Gastrocnemius medialis (tissue), 4 donors: ENCODE data around the gene RFPL2. TPM values are rescaled to one million over a fixed set of nuclear protein-coding genes. Genes with fewer than 3 reads are reported as not detected.

Experiments
- ATAC-seq, 2 donors: fragments of 150-250 bp; one replicate each; pipeline ENCODE4 v1.9.1; 2016
- DNase-seq, 2 donors: peaks; one replicate each; pipeline ENCODE4 v3.0.0-alpha.2; 2019
- H3K27ac ChIP-seq, 4 donors: fragments of 200-600 bp; sonication (generic); 1 replicate in 1 of 4; 2 replicates in 3 of 4; pipeline ENCODE4 v1.5.1; 2016 to 2018; ENCODE audit warnings: mild to moderate bottlenecking in 2 of 4, moderate library complexity in 1 of 4
- H3K27me3 ChIP-seq, 3 donors: fragments of 200-600 bp; sonication (generic) in 2 of 3; 1 replicate in 1 of 3; 2 replicates in 2 of 3; pipeline versions ENCODE4 v1.5.1 to v1.6.0; 2016 to 2019; ENCODE audit warnings: mild to moderate bottlenecking in 1 of 3, moderate library complexity in 1 of 3
- H3K36me3 ChIP-seq, 2 donors: fragments of 200-600 bp; sonication (generic) in 1 of 2; one replicate each; pipeline ENCODE4 v1.5.1; 2017 to 2018
- H3K4me1 ChIP-seq, 2 donors: fragments of 200-600 bp; sonication (generic) in 1 of 2; one replicate each; pipeline ENCODE4 v1.5.1; 2016 to 2017; ENCODE audit warnings: mild to moderate bottlenecking in 2 of 2
- H3K4me3 ChIP-seq, 4 donors: fragments of 200-600 bp; sonication (generic) in 3 of 4; 1 replicate in 1 of 4; 2 replicates in 3 of 4; pipeline ENCODE4 v1.5.1; 2016 to 2019; ENCODE audit warnings: mild to moderate bottlenecking in 2 of 4
- H3K9me3 ChIP-seq, 3 donors: fragments of 200-600 bp; sonication (generic) in 2 of 3; 1 replicate in 1 of 3; 2 replicates in 2 of 3; pipeline ENCODE4 v1.5.1; 2016 to 2019
- POLR2A ChIP-seq, 2 donors: fragments of 450-650 bp; IDR thresholded peaks; one replicate each; pipeline ENCODE4 v1.6.1; 2017; ENCODE audit warnings: antibody characterized with exemption in 2 of 2, mild to moderate bottlenecking in 2 of 2, moderate library complexity in 2 of 2
- in situ Hi-C, 4 donors: fragments of 200-750 bp; cut with MboI; loops; one replicate each; pipeline versions ENCODE4 v1.15.0 to v1.8.0; 2017; ENCODE audit warnings: low sequenced_read_pairs in 4 of 4
- intact Hi-C: fragments of 100-400 bp; cut with DNase I; formaldehyde crosslinking; loops from one replicate; pipeline ENCODE4 v1.15.1; 2023; ENCODE audit warnings: low total_unique reads
- total RNA-seq, 4 donors: library from RNA; depleted of rRNA; stranded (reverse); fragments of >200 nt; gene quantifications; one replicate each; pipeline versions ENCODE4 v1.1.0 to v1.2.3, GENCODE V29; 2016
- TF ChIP-seq, protein P1 (sequence below), 5 experiments: fragments of 450-650 bp in 3 of 5; fragments of 200-600 bp in 2 of 5; sonication (generic) in 2 of 5; IDR thresholded peaks in 4 of 5; conservative IDR thresholded peaks in 1 of 5; 1 replicate in 4 of 5; 2 replicates in 1 of 5; pipeline ENCODE4 v1.5.1; 2016 to 2019; ENCODE audit warnings: antibody characterized with exemption in 5 of 5, mild to moderate bottlenecking in 3 of 5, moderate library complexity in 3 of 5

Gene RFPL2
- total RNA-seq, 4 donors from 2014 or later: not detected

DNA sequence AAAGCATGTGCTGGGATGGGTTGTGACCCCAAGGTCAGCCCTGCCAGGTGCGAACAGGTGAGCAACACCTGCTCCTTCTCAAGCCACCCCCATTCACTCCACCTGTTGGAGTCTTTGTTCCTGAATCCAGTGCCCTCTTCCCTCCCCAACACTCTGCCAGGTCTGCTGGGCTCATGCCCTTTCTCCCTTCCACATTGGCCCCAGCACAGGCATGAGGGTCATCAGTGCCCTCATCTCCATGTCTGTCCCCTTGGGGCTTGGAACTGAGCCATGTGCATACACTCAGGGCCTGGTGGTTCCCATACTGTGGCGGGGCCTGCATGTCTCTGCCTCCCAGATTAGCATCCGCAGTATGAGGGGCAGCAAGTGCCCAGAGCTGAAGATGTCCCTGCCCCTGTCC lies 19.1 kb downstream of the RFPL2 start:
- no peaks in the 10 kb centered on the region for H3K4me1 ChIP-seq
- no peak overlapping the region for H3K4me3 ChIP-seq
- no peak overlapping the region for H3K27ac ChIP-seq
- no peaks in the 10 kb centered on the region for H3K9me3 ChIP-seq
- H3K27me3 ChIP-seq: no peaks in the 10 kb centered on the region
- intact Hi-C loops: no loop called here
- H3K36me3 ChIP-seq: no peaks in the 10 kb centered on the region
- no peak for ATAC-seq
- DNase-seq: no peak
- TF ChIP-seq, protein P1, sequence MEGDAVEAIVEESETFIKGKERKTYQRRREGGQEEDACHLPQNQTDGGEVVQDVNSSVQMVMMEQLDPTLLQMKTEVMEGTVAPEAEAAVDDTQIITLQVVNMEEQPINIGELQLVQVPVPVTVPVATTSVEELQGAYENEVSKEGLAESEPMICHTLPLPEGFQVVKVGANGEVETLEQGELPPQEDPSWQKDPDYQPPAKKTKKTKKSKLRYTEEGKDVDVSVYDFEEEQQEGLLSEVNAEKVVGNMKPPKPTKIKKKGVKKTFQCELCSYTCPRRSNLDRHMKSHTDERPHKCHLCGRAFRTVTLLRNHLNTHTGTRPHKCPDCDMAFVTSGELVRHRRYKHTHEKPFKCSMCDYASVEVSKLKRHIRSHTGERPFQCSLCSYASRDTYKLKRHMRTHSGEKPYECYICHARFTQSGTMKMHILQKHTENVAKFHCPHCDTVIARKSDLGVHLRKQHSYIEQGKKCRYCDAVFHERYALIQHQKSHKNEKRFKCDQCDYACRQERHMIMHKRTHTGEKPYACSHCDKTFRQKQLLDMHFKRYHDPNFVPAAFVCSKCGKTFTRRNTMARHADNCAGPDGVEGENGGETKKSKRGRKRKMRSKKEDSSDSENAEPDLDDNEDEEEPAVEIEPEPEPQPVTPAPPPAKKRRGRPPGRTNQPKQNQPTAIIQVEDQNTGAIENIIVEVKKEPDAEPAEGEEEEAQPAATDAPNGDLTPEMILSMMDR (IDR thresholded peaks at IDR 0.05 in 4 of 5, conservative IDR thresholded peaks at IDR 0.05 in 1 of 5): no peak
- no peak for TF ChIP-seq POLR2A (IDR thresholded peaks at IDR 0.05)
- in situ Hi-C loops: no loop called here

DNA sequence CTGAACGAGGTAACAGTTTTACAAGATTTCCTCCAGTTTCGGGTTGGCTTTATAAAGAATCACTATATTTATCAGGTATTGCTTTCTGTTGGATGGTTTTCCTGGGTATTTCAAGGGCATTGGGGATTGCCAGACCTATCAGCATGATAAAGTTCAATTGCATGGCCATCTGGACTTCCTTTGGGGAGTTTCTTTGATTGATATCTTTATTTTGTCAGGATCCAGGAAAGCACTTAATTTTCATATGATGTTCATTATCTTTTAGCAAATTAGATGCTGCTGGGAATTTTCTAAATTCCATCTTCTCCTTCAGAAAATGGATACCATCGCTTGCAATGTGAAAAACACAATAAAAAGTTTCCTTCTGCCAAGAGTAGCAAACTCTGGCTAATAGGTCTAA lies 21.2 kb downstream of the RFPL2 start:
- peaks cover 0 to under 1% (median 0%) of the 10 kb centered on the region in 3 donors for H3K27me3 ChIP-seq
- no peak overlapping the region for H3K4me3 ChIP-seq
- no peaks in the 10 kb centered on the region for H3K4me1 ChIP-seq
- intact Hi-C loops (no loop called here), in situ Hi-C loops (no loop called here)
- TF ChIP-seq POLR2A (IDR thresholded peaks at IDR 0.05): no peak
- TF ChIP-seq, protein P1 (IDR thresholded peaks at IDR 0.05 in 4 of 5, conservative IDR thresholded peaks at IDR 0.05 in 1 of 5): no peak
- no peaks in the 10 kb centered on the region for H3K36me3 ChIP-seq
- no peak overlapping the region for H3K27ac ChIP-seq
- ATAC-seq: no peak
- no peaks in the 10 kb centered on the region for H3K9me3 ChIP-seq
- no peak for DNase-seq

DNA sequence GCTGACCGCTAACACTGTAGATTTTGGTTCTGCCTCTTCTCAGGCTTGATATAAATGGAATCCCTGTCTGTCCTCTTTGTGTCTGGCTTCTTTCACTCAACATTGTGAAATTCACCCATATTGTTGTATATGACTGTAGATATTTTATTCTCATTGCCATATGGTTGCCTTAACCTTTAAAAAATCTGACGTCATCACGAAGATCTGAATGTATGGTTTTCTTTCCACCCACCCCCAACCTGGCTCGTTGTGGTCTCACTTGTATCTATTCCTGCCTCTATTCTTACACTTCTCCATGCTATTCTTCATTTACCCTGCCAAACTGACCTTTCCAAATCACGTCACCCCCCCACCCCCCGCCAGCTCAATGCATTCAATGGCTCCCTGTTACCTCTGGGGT lies 23.8 kb downstream of the RFPL2 start:
- Histone ChIP-seq H3K27me3 (peaks cover 7 to 15% (median 14%) of the 10 kb centered on the region in 3 donors), H3K4me3 (no peak overlapping the region), H3K9me3 (no peaks in the 10 kb centered on the region), H3K4me1 (no peaks in the 10 kb centered on the region), H3K27ac (no peak overlapping the region), H3K36me3 (no peaks in the 10 kb centered on the region)
- TF ChIP-seq, protein P1 (IDR thresholded peaks at IDR 0.05 in 4 of 5, conservative IDR thresholded peaks at IDR 0.05 in 1 of 5): no peak
- TF ChIP-seq POLR2A (IDR thresholded peaks at IDR 0.05): no peak
- in situ Hi-C loops: no loop called here
- DNase-seq (no peak), ATAC-seq (no peak)
- intact Hi-C loops: no loop called here

DNA sequence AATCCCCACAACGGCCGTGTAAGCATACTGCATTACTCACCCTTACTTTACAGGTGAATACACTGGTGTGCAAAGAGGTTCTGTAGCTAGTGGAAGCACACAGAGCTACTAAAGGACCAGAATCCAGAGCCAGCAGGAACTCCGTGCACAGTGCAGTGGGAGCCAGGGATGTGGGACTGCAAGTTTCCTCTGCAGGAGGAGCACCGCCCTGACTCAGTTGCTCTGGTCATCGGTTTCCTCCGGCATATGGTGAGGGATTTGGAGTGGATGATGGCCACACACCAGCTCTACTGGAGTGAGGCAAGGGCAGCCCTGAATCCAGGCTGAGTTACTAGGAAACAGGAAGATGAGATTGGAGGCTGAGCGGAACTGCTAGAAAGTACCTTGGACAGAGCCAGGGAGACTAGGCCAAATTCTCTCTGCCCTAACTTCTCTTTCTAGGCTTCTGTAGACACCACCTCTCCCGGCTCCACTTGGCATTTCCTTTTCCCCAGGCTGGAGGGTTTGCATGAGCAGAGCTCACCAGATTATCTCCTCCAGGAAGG lies 27.6 kb downstream of the RFPL2 start:
- in situ Hi-C loops (no loop called here), intact Hi-C loops (no loop called here)
- peaks cover 21 to 28% (median 27%) of the 10 kb centered on the region in 3 donors for H3K27me3 ChIP-seq

More for the DNA sequence above, 27.6 kb downstream of the RFPL2 start:
- Histone ChIP-seq H3K4me3 (no peak overlapping the region), H3K36me3 (no peaks in the 10 kb centered on the region), H3K27ac (no peak overlapping the region), H3K4me1 (no peaks in the 10 kb centered on the region), H3K9me3 (no peaks in the 10 kb centered on the region)
- DNase-seq: no peak
- no peak for ATAC-seq
- TF ChIP-seq POLR2A (IDR thresholded peaks at IDR 0.05): no peak
- TF ChIP-seq, protein P1 (IDR thresholded peaks at IDR 0.05 in 4 of 5, conservative IDR thresholded peaks at IDR 0.05 in 1 of 5): no peak
